IMR-90 (cell line): Measurements from ENCODE around the gene SDC1. TPM values are rescaled to one million over a fixed set of nuclear protein-coding genes. Genes with fewer than 3 reads are reported as not detected.

ENCODE experiments used
- ATAC-seq: fragments of 200-7000 bp; cut with Tn5 transposase; 2 replicates; pipeline ENCODE4 v1.9.1; 2020; ENCODE audit warnings: low read depth, mild to moderate bottlenecking, moderate library complexity
- BruUV-seq: library from RNA; stranded (reverse); fragments of 400-500 nt; replicated peaks from 2 replicates; lab custom pipeline; 2021; lab: Mats Ljungman, UMichigan
- CTCF ChIA-PET: fragments of 300-600 bp; formaldehyde crosslinking; extraction: SDS; loops from one replicate; lab custom pipeline; 2021; ENCODE audit warnings: antibody characterized with exemption; lab: Yijun Ruan, JAX
- POLR2A ChIA-PET: fragments of 300-600 bp; sonication (Branson Sonifier 250); formaldehyde crosslinking; loops from one replicate; lab custom pipeline; 2022; ENCODE audit warnings: antibody characterized with exemption; ENCODE audit not compliant: unreplicated experiment; lab: Charles Lee
- DNase-seq: peaks from one replicate; pipeline ENCODE4 v3.0.0; 2013
- H2AFZ ChIP-seq: replicated peaks from 2 replicates; pipeline ENCODE3; 2013; ENCODE audit warnings: low read length, mild to moderate bottlenecking; ENCODE audit not compliant: poor library complexity
- H2AK5ac ChIP-seq: 2 replicates; pipeline ENCODE4 v1.6.1; 2013; ENCODE audit warnings: low read depth, low read length, inconsistent platforms
- H2AK9ac ChIP-seq: replicated peaks from 2 replicates; pipeline ENCODE3; 2013; ENCODE audit warnings: mild to moderate bottlenecking, low read depth, low read length, moderate library complexity; ENCODE audit not compliant: poor library complexity
- H2BK120ac ChIP-seq: 2 replicates; pipeline ENCODE4 v1.6.1; 2013; ENCODE audit warnings: low read depth, low read length, inconsistent platforms
- H2BK15ac ChIP-seq: 3 replicates; pipeline ENCODE4 v1.6.1; 2013; ENCODE audit warnings: low read depth, low read length, inconsistent platforms
- H2BK20ac ChIP-seq: 2 replicates; pipeline ENCODE4 v1.6.1; 2013; ENCODE audit warnings: low read depth, mild to moderate bottlenecking, inconsistent platforms, low read length, moderate library complexity
- H2BK5ac ChIP-seq: 2 replicates; pipeline ENCODE4 v1.6.1; 2013; ENCODE audit warnings: mild to moderate bottlenecking, low read depth, low read length, inconsistent platforms; ENCODE audit not compliant: poor library complexity, severe bottlenecking
- H3K14ac ChIP-seq: replicated peaks from 2 replicates; pipeline ENCODE4 v1.6.1; 2013; ENCODE audit warnings: low read depth, low read length, inconsistent platforms
- H3K18ac ChIP-seq: 2 replicates; pipeline ENCODE4 v1.6.1; 2013; ENCODE audit warnings: low read depth, low read length, control low read depth
- H3K23ac ChIP-seq: 2 replicates; pipeline ENCODE4 v1.6.1; 2013; ENCODE audit warnings: low read depth, low read length, inconsistent platforms
- H3K27ac ChIP-seq: 2 replicates; pipeline ENCODE4 v1.5.1; 2013; ENCODE audit warnings: mild to moderate bottlenecking, control low read depth, low read length; ENCODE audit not compliant: insufficient read depth
- H3K27me3 ChIP-seq: 2 replicates; pipeline ENCODE4 v1.6.1; 2013; ENCODE audit warnings: low read length; ENCODE audit not compliant: control insufficient read depth, insufficient read depth
- H3K36me3 ChIP-seq: 2 replicates; pipeline ENCODE4 v1.6.1; 2013; ENCODE audit warnings: low read length, mixed read lengths; ENCODE audit not compliant: control insufficient read depth, insufficient read depth
- H3K4ac ChIP-seq: 2 replicates; pipeline ENCODE4 v1.6.1; 2013; ENCODE audit warnings: low read depth, low read length, inconsistent platforms
- H3K4me1 ChIP-seq: 2 replicates; pipeline ENCODE4 v1.6.1; 2013; ENCODE audit warnings: low read length, mixed read lengths; ENCODE audit not compliant: control insufficient read depth, insufficient read depth
- H3K4me2 ChIP-seq: 2 replicates; pipeline ENCODE4 v1.6.1; 2013; ENCODE audit warnings: low read depth, mild to moderate bottlenecking, control low read depth, low read length, moderate library complexity
- H3K4me3 ChIP-seq: 2 replicates; pipeline ENCODE4 v1.5.1; 2013; ENCODE audit warnings: low read depth, mild to moderate bottlenecking, control low read depth, low read length, moderate library complexity; ENCODE audit not compliant: insufficient read depth
- H3K56ac ChIP-seq: 2 replicates; pipeline ENCODE4 v1.6.1; 2013; ENCODE audit warnings: low read length, inconsistent platforms; ENCODE audit not compliant: insufficient read depth; ENCODE audit errors: extremely low read depth
- H3K79me1 ChIP-seq, 2 experiments: 2 replicates each; pipeline ENCODE4 v1.6.1; 2013; ENCODE audit warnings: low read length in 2 of 2, inconsistent platforms in 1 of 2, low read depth in 1 of 2
- H3K9ac ChIP-seq: 2 replicates; pipeline ENCODE4 v1.6.1; 2013; ENCODE audit warnings: low read depth, low read length, control low read depth
- H3K9me1 ChIP-seq: 2 replicates; pipeline ENCODE4 v1.6.1; 2013; ENCODE audit warnings: low read length, inconsistent platforms; ENCODE audit not compliant: insufficient read depth
- H3K9me3 ChIP-seq: 2 replicates; pipeline ENCODE4 v1.6.1; 2013; ENCODE audit warnings: low read length; ENCODE audit not compliant: control insufficient read depth, insufficient read depth
- H4K20me1 ChIP-seq: 2 replicates; pipeline ENCODE4 v1.6.1; 2013; ENCODE audit warnings: low read length, inconsistent platforms; ENCODE audit not compliant: insufficient read depth
- H4K5ac ChIP-seq: 2 replicates; pipeline ENCODE4 v1.6.1; 2013; ENCODE audit warnings: mild to moderate bottlenecking, low read depth, low read length, control low read depth
- H4K8ac ChIP-seq, 2 experiments: 2 replicates each; pipeline ENCODE4 v1.6.1; 2013; ENCODE audit warnings: low read depth in 2 of 2, low read length in 2 of 2, control low read depth in 1 of 2, inconsistent platforms in 1 of 2
- H4K91ac ChIP-seq: 2 replicates; pipeline ENCODE4 v1.6.1; 2013; ENCODE audit warnings: low read depth, low read length, inconsistent platforms; ENCODE audit not compliant: insufficient read depth
- BHLHE40 ChIP-seq: fragments of 150-350 bp; IDR thresholded peaks from 2 replicates; pipeline ENCODE4 v1.6.1; 2016; ENCODE audit warnings: mild to moderate bottlenecking, low read depth, low read length
- MAZ ChIP-seq: IDR thresholded peaks from 2 replicates; pipeline ENCODE4 v1.6.1; 2012; ENCODE audit warnings: low read depth, mild to moderate bottlenecking, low read length, improper control_type of control experiment, moderate library complexity, borderline replicate concordance
- RCOR1 ChIP-seq: IDR thresholded peaks from 2 replicates; pipeline ENCODE4 v1.6.1; 2012; ENCODE audit warnings: mild to moderate bottlenecking, low read length, improper control_type of control experiment; ENCODE audit not compliant: insufficient replicate concordance
- WGBS, 2 experiments: methylation state at CpG; one replicate each; pipeline versions ENCODE4 v1.1.5 to v1.1.7; 2013; ENCODE audit warnings: missing lambda C conversion rate in 2 of 2; ENCODE audit not compliant: insufficient read length in 1 of 2; ENCODE audit errors: extremely low coverage in 2 of 2; 5-methylcytosine and 5-hydroxymethylcytosine counted together
- dilution Hi-C: fragments of 300-500 bp; cut with HindIII; formaldehyde crosslinking; loops from one replicate; pipeline ENCODE4 v1.14.3; 2018; ENCODE audit warnings: low sequenced_read_pairs; ENCODE audit not compliant: unreplicated experiment
- in situ Hi-C: fragments of 300-500 bp; cut with MboI; formaldehyde crosslinking; loops from 3 replicates; pipeline ENCODE4 v1.14.3; 2019; ENCODE audit warnings: low sequenced_read_pairs, inconsistent platforms, mixed read lengths
- intact Hi-C: fragments of 100-400 bp; cut with micrococcal nuclease; formaldehyde crosslinking; loops from 2 replicates; pipeline ENCODE4 v1.10.0; 2022
- polyA plus RNA-seq, 3 experiments: library from polyadenylated mRNA; depleted of rRNA; stranded (reverse); fragments of >200 nt; gene quantifications; 2 replicates each; pipeline ENCODE4 v1.2.3, GENCODE V29; 2012; ENCODE audit warnings: low replicate concordance in 1 of 3
- total RNA-seq: library from RNA; depleted of rRNA; stranded (reverse); fragments of >200 nt; gene quantifications from 2 replicates; pipeline ENCODE4 v1.2.3, GENCODE V29; 2012

The SDC1 gene
- total and polyA plus RNA-seq, 2 of the 4 experiments (the other 2 are of a cell fraction), result 22.0 to 28.3 TPM

GRCh38 chr2:20217041-20217970 lies 7.6 kb downstream of the SDC1 start (continued):
- TF ChIP-seq MAZ, result no peak

- Histone ChIP-seq H3K9ac (no peak overlapping the region), H4K20me1 (0 out of 2 replicates have a peak, but pooled peaks cover 3% of the 10 kb centered on the region), H2BK15ac (no peak overlapping the region), H2BK5ac (no peak overlapping the region), H3K18ac (no peak overlapping the region), H3K4me3 (no peak overlapping the region), H3K23ac (no peak overlapping the region), H4K91ac (no peak overlapping the region), H2AK5ac (no peak overlapping the region), H3K4me2 (no peak overlapping the region), H2BK20ac (no peak overlapping the region), H3K4me1 (peaks cover 18% of the 10 kb centered on the region), H3K4ac (no peak overlapping the region), H2AK9ac (no peak overlapping the region), H3K27ac (no peak overlapping the region), H4K5ac (no peak overlapping the region), H2BK120ac (no peak overlapping the region), H3K36me3 (no peaks in the 10 kb centered on the region), H3K9me1 (peaks cover 15% of the 10 kb centered on the region), H3K9me3 (no peaks in the 10 kb centered on the region), H3K56ac (no peak overlapping the region), H2AFZ (no peak overlapping the region), H3K14ac (no peak overlapping the region), H4K8ac (no peak overlapping the region), H3K27me3 (no peaks in the 10 kb centered on the region), H3K79me1 (peaks cover 0 to 37% of the 10 kb centered on the region in 2 experiments; a peak in 2 of 4 replicates)
- in situ Hi-C loops, result no loop called here
- ATAC-seq, result no peak
- intact Hi-C loops, result no loop called here
- 92% methylated on average over 10 of the region's 22 CpGs; no CpG with 5 or more reads in 1 of the 2 experiments for WGBS, 2 experiments
- no peak for TF ChIP-seq BHLHE40
- TF ChIP-seq RCOR1, result no peak
- ChIA-PET CTCF (no interaction called here), POLR2A (no interaction called here)
- no TSS peak for BruUV-seq
- DNase-seq, result no peak
- dilution Hi-C loops, result no loop called here
These were observed 8.6 kb downstream of the SDC1 start for GRCh38 chr2:20216130-20217025.
